ENCODE measurements around the gene GBP6.
"Not testable (repeated sequence)": the region's sequence is repeated elsewhere in the genome, so short reads cannot be mapped to it uniquely, and the experiment has no call there.

Gene GBP6

DNA sequence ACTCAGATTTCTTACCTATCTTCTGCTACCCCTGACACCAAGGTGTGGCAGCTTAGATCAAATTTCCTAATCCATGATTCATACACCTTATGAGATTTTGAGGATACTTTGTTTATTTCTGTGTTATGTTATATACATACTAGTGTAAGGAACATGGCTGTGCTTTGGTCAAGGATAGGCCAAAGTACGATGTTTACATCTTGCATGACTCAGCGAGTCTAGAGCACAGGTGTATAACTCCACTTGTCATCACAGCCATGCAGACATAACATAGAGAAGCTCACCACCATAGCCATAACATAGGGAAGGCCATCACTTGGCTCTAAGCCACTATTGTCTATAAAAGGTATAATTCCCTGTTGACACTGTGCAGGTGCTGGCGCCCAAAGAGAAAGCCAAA, 61.2 kb downstream of the GBP6 start:
- no peak overlapping the region for H3K27ac ChIP-seq (ENCODE audit: low read length)
- no peaks in the 10 kb centered on the region for H3K9me3 ChIP-seq (ENCODE audit: control insufficient read depth in 1 of 2, low read length in 2 of 2)
- no peak overlapping the region for H3K4me3 ChIP-seq (ENCODE audit: low read depth in 1 of 2, low read length in 2 of 2)
- H3K4me1 ChIP-seq (ENCODE audit: control insufficient read depth in 1 of 2, insufficient read depth in 2 of 2, low read length in 2 of 2) = no peaks in the 10 kb centered on the region
- no peaks in the 10 kb centered on the region for H3K27me3 ChIP-seq (ENCODE audit: low read depth, low read length)
- no peaks in the 10 kb centered on the region for H3K36me3 ChIP-seq (ENCODE audit: control insufficient read depth in 1 of 2, insufficient read depth in 2 of 2, low read length in 2 of 2)

DNA sequence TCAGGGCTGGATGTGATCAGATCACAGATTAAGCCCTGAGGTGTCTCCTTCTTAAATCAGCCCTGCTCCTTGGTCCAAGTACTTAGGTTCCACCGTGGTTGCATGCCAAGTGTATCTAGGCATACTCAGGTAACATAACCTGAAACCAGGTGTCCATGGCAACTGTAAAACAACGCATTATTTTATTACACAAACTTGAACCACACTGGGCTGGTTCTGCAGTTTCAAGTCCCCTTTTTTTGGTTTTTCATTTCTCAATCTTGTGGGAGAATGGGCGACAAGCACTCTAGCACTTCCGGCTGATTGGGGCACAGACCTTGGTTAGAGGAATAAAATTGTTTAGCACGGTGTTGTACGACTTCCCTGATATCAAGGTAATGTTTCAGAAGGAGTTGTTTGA, 65.2 kb downstream of the GBP6 start:
- Histone ChIP-seq H3K27ac (ENCODE audit: low read length) (no peak overlapping the region), H3K4me1 (ENCODE audit: control insufficient read depth in 1 of 2, insufficient read depth in 2 of 2, low read length in 2 of 2) (no peaks in the 10 kb centered on the region)

GRCh38 chr1:89429681-89430080, 65.8 kb downstream of the GBP6 start:
- not testable (repeated sequence) for H3K9me3 ChIP-seq (ENCODE audit: control insufficient read depth in 1 of 2, low read length in 2 of 2); H3K27ac ChIP-seq (ENCODE audit: low read length); H3K27me3 ChIP-seq (ENCODE audit: low read depth, low read length); H3K36me3 ChIP-seq (ENCODE audit: control insufficient read depth in 1 of 2, insufficient read depth in 2 of 2, low read length in 2 of 2); H3K4me3 ChIP-seq (ENCODE audit: low read depth in 1 of 2, low read length in 2 of 2); H3K4me1 ChIP-seq (ENCODE audit: control insufficient read depth in 1 of 2, insufficient read depth in 2 of 2, low read length in 2 of 2)

More for the DNA sequence above, 65.2 kb downstream of the GBP6 start:
- Histone ChIP-seq H3K4me3 (ENCODE audit: low read depth in 1 of 2, low read length in 2 of 2) (no peak overlapping the region), H3K9me3 (ENCODE audit: control insufficient read depth in 1 of 2, low read length in 2 of 2) (no peaks in the 10 kb centered on the region), H3K36me3 (ENCODE audit: control insufficient read depth in 1 of 2, insufficient read depth in 2 of 2, low read length in 2 of 2) (no peaks in the 10 kb centered on the region), H3K27me3 (ENCODE audit: low read depth, low read length) (no peaks in the 10 kb centered on the region)

DNA sequence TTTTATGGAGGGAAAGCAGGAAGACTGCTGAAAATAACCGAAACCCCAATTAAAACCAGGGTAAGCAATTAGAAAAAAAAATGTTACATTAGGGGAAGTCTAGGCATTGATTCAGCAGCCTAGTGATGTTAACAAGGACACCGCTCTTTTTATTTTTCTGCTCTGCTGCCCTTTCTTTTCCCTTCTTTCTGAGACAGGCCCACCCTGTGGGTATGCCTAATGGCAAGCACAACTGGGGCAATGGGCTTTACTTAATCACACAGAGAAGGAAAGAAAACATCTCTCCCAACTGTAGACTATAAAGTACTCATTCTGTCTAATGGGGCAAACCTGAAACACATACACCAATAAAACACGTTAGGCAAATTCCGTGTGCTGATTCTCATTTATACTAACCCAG, 69.6 kb downstream of the GBP6 start:
- Histone ChIP-seq H3K9me3 (ENCODE audit: control insufficient read depth in 1 of 2, low read length in 2 of 2) (peaks cover 0 to 4% of the 10 kb centered on the region in 2 donors), H3K36me3 (ENCODE audit: control insufficient read depth in 1 of 2, insufficient read depth in 2 of 2, low read length in 2 of 2) (no peaks in the 10 kb centered on the region), H3K4me1 (ENCODE audit: control insufficient read depth in 1 of 2, insufficient read depth in 2 of 2, low read length in 2 of 2) (no peaks in the 10 kb centered on the region), H3K4me3 (ENCODE audit: low read depth in 1 of 2, low read length in 2 of 2) (no peak overlapping the region), H3K27me3 (ENCODE audit: low read depth, low read length) (no peaks in the 10 kb centered on the region), H3K27ac (ENCODE audit: low read length) (no peak overlapping the region)

DNA sequence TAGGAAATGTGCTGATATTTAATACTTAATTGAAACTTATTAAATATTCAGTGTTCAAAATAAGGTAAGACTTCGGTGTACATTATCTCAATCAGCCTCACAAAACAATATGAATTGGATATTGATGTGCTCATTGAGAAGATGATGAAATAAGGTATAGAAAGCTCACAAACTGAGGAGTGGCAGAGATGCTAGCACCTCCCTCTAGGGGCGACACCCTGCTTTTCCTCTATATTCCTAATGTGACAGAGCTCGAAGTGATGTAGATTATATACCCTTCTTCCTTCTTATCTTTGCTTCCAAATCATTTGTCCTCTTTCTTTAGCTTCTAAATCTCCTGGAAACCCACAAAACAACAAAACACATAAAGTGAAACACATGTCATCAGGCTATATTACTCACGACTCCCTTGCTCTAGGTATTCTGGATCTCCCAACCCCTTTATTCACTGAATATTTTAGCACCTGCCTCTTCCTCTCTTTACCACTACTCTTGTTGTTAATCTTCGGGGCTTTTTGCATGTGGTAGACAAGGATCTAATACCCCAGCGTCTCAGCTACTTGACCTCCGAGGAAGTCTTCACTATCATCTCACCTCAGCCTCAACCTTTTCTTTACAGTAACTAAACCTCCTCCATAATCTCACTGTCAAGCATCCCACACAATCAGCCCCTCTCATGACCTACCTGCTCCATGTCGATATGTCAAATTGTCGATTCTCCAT, 70.4 kb downstream of the GBP6 start:
- not testable (repeated sequence) for H3K27ac ChIP-seq (ENCODE audit: low read length); H3K36me3 ChIP-seq (ENCODE audit: control insufficient read depth in 1 of 2, insufficient read depth in 2 of 2, low read length in 2 of 2); H3K4me3 ChIP-seq (ENCODE audit: low read depth in 1 of 2, low read length in 2 of 2); H3K27me3 ChIP-seq (ENCODE audit: low read depth, low read length); H3K4me1 ChIP-seq (ENCODE audit: control insufficient read depth in 1 of 2, insufficient read depth in 2 of 2, low read length in 2 of 2); H3K9me3 ChIP-seq (ENCODE audit: control insufficient read depth in 1 of 2, low read length in 2 of 2)
